PC-9 (cell line): ENCODE results near the gene SYNE4. TPM values are rescaled to one million over a fixed set of nuclear protein-coding genes. Genes with fewer than 3 reads are reported as not detected.

Experiments used
- BruUV-seq: library from RNA; stranded (reverse); fragments of 400-500 nt; replicated peaks from 2 replicates; lab custom pipeline; 2021; lab: Mats Ljungman, UMichigan
- CTCF ChIA-PET: fragments of 300-600 bp; sonication (Branson Sonifier 250); formaldehyde crosslinking; loops from one replicate; lab custom pipeline; 2022; ENCODE audit warnings: antibody characterized with exemption; lab: Charles Lee
- POLR2A ChIA-PET: fragments of 300-600 bp; sonication (Branson Sonifier 250); formaldehyde crosslinking; loops from one replicate; lab custom pipeline; 2022; ENCODE audit warnings: antibody characterized with exemption; ENCODE audit not compliant: unreplicated experiment; lab: Charles Lee
- DNase-seq, 2 experiments: peaks; one replicate each; pipeline versions ENCODE4 v3.0.0 to v3.0.0-alpha.2; 2015 to 2022; ENCODE audit warnings: mixed read lengths in 1 of 2
- H2AFZ ChIP-seq: fragments of 200-600 bp; sonication (generic); 2 replicates; pipeline ENCODE4 v1.8.1; 2017; ENCODE audit warnings: antibody characterized with exemption
- H3F3A ChIP-seq: fragments of 200-600 bp; sonication (generic); 2 replicates; pipeline ENCODE4 v1.8.1; 2017; ENCODE audit warnings: antibody characterized with exemption, mild to moderate bottlenecking, low read depth; ENCODE audit not compliant: insufficient read depth
- H3K27ac ChIP-seq: fragments of 200-600 bp; sonication (generic); 2 replicates; pipeline ENCODE4 v1.6.1; 2016; ENCODE audit warnings: mixed run types
- H3K27me3 ChIP-seq: fragments of 200-600 bp; sonication (generic); 2 replicates; pipeline ENCODE4 v1.6.1; 2016; ENCODE audit warnings: low read depth, mixed run types; ENCODE audit not compliant: insufficient read depth
- H3K36me3 ChIP-seq: fragments of 200-600 bp; sonication (generic); 2 replicates; pipeline ENCODE4 v1.6.1; 2016; ENCODE audit warnings: low read depth, mixed run types
- H3K4me1 ChIP-seq: fragments of 200-600 bp; sonication (generic); replicated peaks from 2 replicates; pipeline ENCODE4 v1.6.1; 2016; ENCODE audit warnings: mixed run types; ENCODE audit not compliant: insufficient read depth
- H3K4me2 ChIP-seq: fragments of 200-600 bp; sonication (generic); 2 replicates; pipeline ENCODE4 v1.6.1; 2017; ENCODE audit warnings: mixed run types
- H3K4me3 ChIP-seq: fragments of 200-600 bp; sonication (generic); 2 replicates; pipeline ENCODE4 v1.6.1; 2016; ENCODE audit warnings: mixed run types
- H3K79me2 ChIP-seq: fragments of 200-600 bp; sonication (generic); 2 replicates; pipeline ENCODE4 v1.6.1; 2017; ENCODE audit warnings: low read depth, mixed run types
- H3K9me2 ChIP-seq: fragments of 200-600 bp; sonication (generic); 2 replicates; pipeline ENCODE4 v1.8.1; 2017; ENCODE audit warnings: mild to moderate bottlenecking; ENCODE audit not compliant: insufficient read depth
- H3K9me3 ChIP-seq: fragments of 200-600 bp; sonication (generic); 2 replicates; pipeline ENCODE4 v1.8.1; 2016; ENCODE audit warnings: low read depth; ENCODE audit not compliant: insufficient read depth
- H4K20me1 ChIP-seq: fragments of 200-600 bp; sonication (generic); 2 replicates; pipeline ENCODE4 v1.8.1; 2017; ENCODE audit not compliant: insufficient read depth
- CTCF ChIP-seq: fragments of 200-600 bp; sonication (generic); conservative IDR thresholded peaks from 2 replicates; pipeline ENCODE4 v1.6.1; 2017; ENCODE audit warnings: mixed run types, antibody characterized with exemption, mild to moderate bottlenecking, moderate library complexity
- EZH2 ChIP-seq: fragments of 200-600 bp; sonication (generic); IDR thresholded peaks from 2 replicates; pipeline ENCODE4 v1.8.0; 2017; ENCODE audit warnings: antibody characterized with exemption, low read depth
- intact Hi-C: fragments of 100-400 bp; cut with micrococcal nuclease; formaldehyde crosslinking; loops from one replicate; pipeline ENCODE4 v1.10.0; 2022; ENCODE audit not compliant: unreplicated experiment
- total RNA-seq: library from RNA; stranded (reverse); gene quantifications from 2 replicates; pipeline ENCODE4 v1.2.3, GENCODE V29; 2021

SYNE4 gene
- total RNA-seq, 1 experiment from 2014 or later, result 39.5 TPM

- Histone ChIP-seq H3K4me2 (peak within 1 kb of the TSS; percentile 99), H3F3A (peaks cover 21% of the 10 kb centered on the region; the same call in 1 of the 2 replicates), H3K27ac (peak within 1 kb of the TSS; percentile 69), H4K20me1 (no peaks in the 10 kb centered on the region), H3K27me3 (no peaks in the 10 kb centered on the region), H3K9me2 (no peaks in the 10 kb centered on the region), H3K79me2 (peaks cover 22% of the 10 kb centered on the region; the same call in 1 of the 2 replicates), H3K9me3 (no peaks in the 10 kb centered on the region), H2AFZ (peak within 1 kb of the TSS; percentile 81), H3K36me3 (no peaks in the 10 kb centered on the region), H3K4me3 (peak within 1 kb of the TSS; percentile 90), H3K4me1 (peaks cover 12% of the 10 kb centered on the region; the same call in 1 of the 2 replicates)
- no TSS peak for BruUV-seq
- intact Hi-C loops, result loop anchor here (1.0 to 10.0 kb wide), 3 partner anchors 40 to 61 kb away; partner anchors contain the start of genes ALKBH6, OVOL3, POLR2I and SYNE4
- CTCF ChIA-PET, result interaction anchor here (0.6 kb wide), 1 partner anchor 117 kb away, joined by 3 read pairs; no protein-coding TSS in a partner anchor
- POLR2A ChIA-PET, result interaction anchor here (0.6 to 2.0 kb wide), 4 partner anchors 40 to 160 kb away, joined by 3 to 13 read pairs (median 7); partner anchors contain the start of genes ALKBH6, SYNE4 and ZNF565
- TF ChIP-seq CTCF (peak; percentile 31; the same call in 1 of the 2 replicates), EZH2 (no peak)
- DNase-seq, result peak; percentile 94 to 99
Measured at GRCh38 chr19:36054119-36054732, 45.6 kb upstream of the SYNE4 start, which contains the start of gene THAP8. Gene THAP8, minus strand, starts transcription at chr19:36054285. Its CDS starts 68 bp downstream, at chr19:36054217.

- TF ChIP-seq CTCF, result no peak
- no peak for TF ChIP-seq EZH2
- Histone ChIP-seq H4K20me1 (no peaks in the 10 kb centered on the region), H2AFZ (no peak overlapping the region), H3K9me2 (no peaks in the 10 kb centered on the region), H3K36me3 (no peaks in the 10 kb centered on the region), H3K4me1 (peaks cover 12% of the 10 kb centered on the region; the same call in 1 of the 2 replicates), H3K9me3 (no peaks in the 10 kb centered on the region), H3K27me3 (no peaks in the 10 kb centered on the region), H3F3A (peaks cover 21% of the 10 kb centered on the region; the same call in 1 of the 2 replicates), H3K4me2 (no peak overlapping the region), H3K4me3 (no peak overlapping the region), H3K79me2 (peaks cover 12% of the 10 kb centered on the region; the same call in 1 of the 2 replicates), H3K27ac (no peak overlapping the region)
- POLR2A ChIA-PET, result no interaction called here
- DNase-seq, result no peak
- intact Hi-C loops, result loop anchor here (10.0 kb wide), 1 partner anchor 63 kb away; the partner anchor contains the start of genes OVOL3, POLR2I and TBCB
- CTCF ChIA-PET, result no interaction called here
- BruUV-seq, result no TSS peak
Measured at GRCh38 chr19:36051637-36052036, 43.0 kb upstream of the SYNE4 start.

DNA sequence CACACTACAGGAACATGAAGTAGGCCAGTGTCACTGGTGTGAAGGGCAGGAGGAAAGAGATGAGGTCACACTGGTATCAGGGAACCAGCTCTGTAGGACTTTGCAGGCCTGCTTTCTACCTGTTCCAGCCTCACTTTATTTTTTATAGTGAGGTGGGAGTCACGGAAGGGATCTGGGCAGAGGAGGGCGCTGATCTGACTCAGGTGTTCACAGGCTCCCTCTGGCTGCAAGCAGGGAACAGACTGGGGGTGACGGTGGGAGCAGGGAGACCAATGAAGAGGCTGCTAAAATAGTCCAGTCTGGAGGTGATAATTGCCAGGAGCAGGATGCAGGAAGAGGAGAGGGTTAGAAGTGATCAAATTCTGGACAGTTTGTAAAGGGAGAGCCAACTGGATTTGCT, 42.6 kb upstream of the SYNE4 start:
- no peak for TF ChIP-seq CTCF
- TF ChIP-seq EZH2, result no peak
- ChIA-PET POLR2A (no interaction called here), CTCF (no interaction called here)
- Histone ChIP-seq H3K4me2 (no peak overlapping the region), H3K27me3 (no peaks in the 10 kb centered on the region), H4K20me1 (no peaks in the 10 kb centered on the region), H3K9me2 (no peaks in the 10 kb centered on the region), H3K79me2 (peaks cover 8% of the 10 kb centered on the region; the same call in 1 of the 2 replicates), H3K27ac (no peak overlapping the region), H3K4me3 (no peak overlapping the region), H3K4me1 (peaks cover 12% of the 10 kb centered on the region; the same call in 1 of the 2 replicates), H3F3A (peaks cover 21% of the 10 kb centered on the region; the same call in 1 of the 2 replicates), H2AFZ (no peak overlapping the region), H3K36me3 (no peaks in the 10 kb centered on the region), H3K9me3 (no peaks in the 10 kb centered on the region)
- no TSS peak for BruUV-seq
- DNase-seq, result no peak
- intact Hi-C loops, result loop anchor here (10.0 kb wide), 1 partner anchor 64 kb away; the partner anchor contains the start of genes OVOL3, POLR2I and TBCB
